Activated naive CD4-positive, alpha-beta T cell treated with anti-CD3 and anti-CD28 coated beads, Interleukin-2, amount 50 U/mL, for 24 hours (primary cell): ENCODE data around the gene CHD6.

Source experiments
- H3K27ac Mint-ChIP-seq: one replicate; pipeline ENCODE4 v1.8.0; 2021; ENCODE audit warnings: mild to moderate bottlenecking, mixed read lengths
- H3K27me3 Mint-ChIP-seq: one replicate; pipeline ENCODE4 v1.8.0; 2021; ENCODE audit warnings: mixed read lengths
- H3K36me3 Mint-ChIP-seq: one replicate; pipeline ENCODE4 v1.8.0; 2021; ENCODE audit warnings: mixed read lengths
- H3K4me1 Mint-ChIP-seq: one replicate; pipeline ENCODE4 v1.8.0; 2021; ENCODE audit warnings: mixed read lengths
- H3K4me3 Mint-ChIP-seq: one replicate; pipeline ENCODE4 v1.8.0; 2021; ENCODE audit warnings: mild to moderate bottlenecking, mixed read lengths
- H3K9me3 Mint-ChIP-seq: one replicate; pipeline ENCODE4 v1.8.0; 2021; ENCODE audit warnings: mixed read lengths

CHD6 gene

GRCh38 chr20:41386502-41387427 is 231.4 kb downstream of the CHD6 start:
- peaks cover 3% of the 10 kb centered on the region for H3K27me3 Mint-ChIP-seq
- H3K4me3 Mint-ChIP-seq: no peak overlapping the region
- no peaks in the 10 kb centered on the region for H3K4me1 Mint-ChIP-seq
- no peaks in the 10 kb centered on the region for H3K9me3 Mint-ChIP-seq
- H3K27ac Mint-ChIP-seq: no peak overlapping the region
- no peaks in the 10 kb centered on the region for H3K36me3 Mint-ChIP-seq

- Mint-ChIP-seq H3K27ac (no peak overlapping the region), H3K27me3 (peaks cover 10% of the 10 kb centered on the region)
Observed at GRCh38 chr20:41382791-41383305, 235.3 kb downstream of the CHD6 start.

GRCh38 chr20:41380551-41381193 is 237.5 kb downstream of the CHD6 start:
- Mint-ChIP-seq H3K27me3 (peaks cover 18% of the 10 kb centered on the region), H3K36me3 (no peaks in the 10 kb centered on the region), H3K9me3 (no peaks in the 10 kb centered on the region), H3K27ac (no peak overlapping the region), H3K4me3 (no peak overlapping the region), H3K4me1 (peaks cover 10% of the 10 kb centered on the region)

More at GRCh38 chr20:41382791-41383305, 235.3 kb downstream of the CHD6 start:
- no peak overlapping the region for H3K4me3 Mint-ChIP-seq
- H3K9me3 Mint-ChIP-seq: no peaks in the 10 kb centered on the region
- peaks cover 10% of the 10 kb centered on the region for H3K4me1 Mint-ChIP-seq
- no peaks in the 10 kb centered on the region for H3K36me3 Mint-ChIP-seq

DNA sequence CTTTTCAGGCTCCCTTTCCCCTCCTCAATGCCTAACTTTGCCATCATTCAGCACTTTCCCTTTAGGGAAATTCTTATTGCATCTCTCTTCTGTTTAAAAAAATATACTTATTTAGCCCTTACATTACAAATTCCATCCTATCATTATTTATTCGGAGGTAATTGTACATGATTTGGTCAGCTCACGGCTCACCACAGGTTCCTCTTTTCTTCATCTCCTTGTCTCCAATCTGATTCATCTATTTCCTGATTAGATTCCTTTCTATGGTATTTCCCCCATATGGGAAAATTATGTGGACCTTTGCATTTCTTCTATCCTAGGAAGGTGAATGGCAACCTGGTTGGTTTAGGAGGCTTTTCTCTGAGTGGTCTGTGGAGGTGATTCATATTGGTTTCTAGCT is 238.6 kb downstream of the CHD6 start:
- Mint-ChIP-seq H3K27me3 (peaks cover 18% of the 10 kb centered on the region), H3K4me1 (peaks cover 10% of the 10 kb centered on the region), H3K9me3 (no peaks in the 10 kb centered on the region), H3K36me3 (no peaks in the 10 kb centered on the region), H3K4me3 (no peak overlapping the region), H3K27ac (no peak overlapping the region)

DNA sequence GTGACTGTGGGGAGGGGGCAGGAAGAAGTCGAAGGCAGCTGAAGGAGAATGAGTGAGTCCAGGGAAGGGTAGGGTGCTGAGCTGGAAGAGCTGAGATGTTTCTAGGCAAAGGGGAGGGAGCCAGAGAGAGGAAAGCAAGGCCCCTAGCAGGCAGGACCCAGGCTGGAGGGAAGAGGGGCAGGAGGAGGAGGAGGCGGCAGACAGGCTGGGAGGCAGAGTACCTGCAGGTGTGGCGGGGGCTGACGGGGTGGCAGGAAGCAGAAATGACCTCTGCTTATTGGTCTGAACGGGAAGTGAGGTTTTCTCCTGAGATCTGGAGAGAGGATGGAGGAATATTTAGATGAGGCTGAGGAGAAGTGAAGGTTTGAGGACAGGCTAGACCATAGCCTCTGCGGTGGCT is 240.9 kb downstream of the CHD6 start:
- H3K27me3 Mint-ChIP-seq: peaks cover 18% of the 10 kb centered on the region
- no peak overlapping the region for H3K27ac Mint-ChIP-seq
- H3K4me3 Mint-ChIP-seq: no peak overlapping the region
- no peaks in the 10 kb centered on the region for H3K9me3 Mint-ChIP-seq
- H3K36me3 Mint-ChIP-seq: peaks cover 5% of the 10 kb centered on the region
- H3K4me1 Mint-ChIP-seq: peaks cover 10% of the 10 kb centered on the region

DNA sequence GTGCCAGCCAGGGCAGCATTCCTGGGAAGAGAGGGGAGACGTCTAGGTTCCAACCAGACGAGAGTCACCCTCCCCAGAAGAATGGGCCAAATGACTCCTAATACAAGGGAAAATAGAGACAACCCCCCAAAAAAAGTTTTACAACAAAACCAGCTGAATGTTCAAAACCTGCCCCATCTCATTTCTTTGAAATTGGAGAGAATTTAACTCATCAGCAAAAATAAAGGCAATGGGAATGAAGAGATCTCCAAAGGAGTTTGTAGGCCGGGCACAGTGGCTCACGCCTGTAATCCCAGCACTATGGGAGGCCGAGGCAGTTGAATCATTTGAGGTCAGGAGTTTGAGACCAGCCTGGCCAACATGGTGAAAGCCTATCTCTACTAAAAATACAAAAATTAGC is 241.8 kb downstream of the CHD6 start:
- peaks cover 7% of the 10 kb centered on the region for H3K36me3 Mint-ChIP-seq
- H3K27me3 Mint-ChIP-seq: peaks cover 18% of the 10 kb centered on the region
- no peaks in the 10 kb centered on the region for H3K9me3 Mint-ChIP-seq
- H3K4me3 Mint-ChIP-seq: no peak overlapping the region
- no peak overlapping the region for H3K27ac Mint-ChIP-seq
- H3K4me1 Mint-ChIP-seq: peaks cover 10% of the 10 kb centered on the region

- H3K27me3 Mint-ChIP-seq: peaks cover 20% of the 10 kb centered on the region
- peaks cover 9% of the 10 kb centered on the region for H3K4me1 Mint-ChIP-seq
Observed at GRCh38 chr20:41375846-41376245, 242.3 kb downstream of the CHD6 start.

GRCh38 chr20:41373931-41374920 is 244.0 kb downstream of the CHD6 start:
- Mint-ChIP-seq H3K4me1 (no peaks in the 10 kb centered on the region), H3K36me3 (peaks cover 9% of the 10 kb centered on the region), H3K27ac (no peak overlapping the region), H3K9me3 (no peaks in the 10 kb centered on the region), H3K4me3 (no peak overlapping the region), H3K27me3 (peaks cover 14% of the 10 kb centered on the region)

More at GRCh38 chr20:41375846-41376245, 242.3 kb downstream of the CHD6 start:
- Mint-ChIP-seq H3K9me3 (no peaks in the 10 kb centered on the region), H3K27ac (no peak overlapping the region), H3K4me3 (no peak overlapping the region), H3K36me3 (peaks cover 9% of the 10 kb centered on the region)

DNA sequence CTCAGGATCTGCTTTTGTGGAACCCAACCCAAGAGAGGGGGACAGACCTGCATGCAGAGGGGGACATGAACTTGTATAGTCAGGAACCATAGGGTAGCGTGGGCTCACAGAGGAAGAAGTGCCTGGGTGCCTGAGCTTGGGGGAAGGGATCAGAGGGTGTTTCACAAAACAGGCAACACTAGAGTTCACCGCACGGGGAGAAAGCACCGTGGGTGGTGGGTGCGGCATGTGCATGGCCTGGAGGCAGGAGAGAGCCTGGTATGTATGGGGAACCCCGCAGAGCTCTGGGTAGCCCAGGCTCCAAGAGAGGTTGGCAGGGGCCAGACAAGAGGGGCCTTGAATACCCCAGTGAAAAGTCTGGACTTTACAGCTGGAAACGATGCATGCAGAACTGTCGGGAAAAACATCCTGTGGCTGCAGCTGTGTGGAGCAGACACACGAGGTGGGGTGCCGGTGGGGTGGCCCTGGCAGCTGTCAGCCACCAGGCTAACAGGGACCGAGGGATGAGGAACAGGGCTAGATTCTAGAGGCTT is 244.9 kb downstream of the CHD6 start:
- Mint-ChIP-seq H3K27me3 (peaks cover 17% of the 10 kb centered on the region), H3K4me1 (no peaks in the 10 kb centered on the region), H3K4me3 (no peak overlapping the region), H3K27ac (no peak overlapping the region), H3K36me3 (peaks cover 9% of the 10 kb centered on the region), H3K9me3 (no peaks in the 10 kb centered on the region)

- H3K4me3 Mint-ChIP-seq: no peak overlapping the region
- peaks cover 17% of the 10 kb centered on the region for H3K27me3 Mint-ChIP-seq
- no peak overlapping the region for H3K27ac Mint-ChIP-seq
- peaks cover 9% of the 10 kb centered on the region for H3K36me3 Mint-ChIP-seq
- peaks cover 8% of the 10 kb centered on the region for H3K4me1 Mint-ChIP-seq
- H3K9me3 Mint-ChIP-seq: no peaks in the 10 kb centered on the region
Observed at GRCh38 chr20:41371371-41371770, 246.8 kb downstream of the CHD6 start.

DNA sequence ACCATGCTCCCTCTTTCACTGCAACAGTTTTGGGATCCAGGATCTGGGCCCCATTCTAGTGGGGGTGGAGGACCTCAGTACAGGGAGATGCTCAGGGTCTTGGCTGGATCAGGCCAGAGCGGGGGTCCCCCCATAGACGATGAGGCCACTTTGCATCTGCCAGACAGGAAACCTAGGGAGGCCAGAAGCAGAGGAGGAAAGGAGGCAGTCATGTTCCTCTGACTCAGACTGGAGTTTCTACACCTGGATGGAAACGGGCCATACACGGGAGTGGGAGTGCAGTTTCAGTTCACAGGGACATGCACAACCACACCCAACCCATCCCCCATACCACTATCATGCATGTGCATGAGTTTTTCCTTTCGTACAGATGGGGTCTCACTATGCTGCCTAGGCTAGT is 248.0 kb downstream of the CHD6 start:
- Mint-ChIP-seq H3K27ac (no peak overlapping the region), H3K4me1 (peaks cover 8% of the 10 kb centered on the region), H3K27me3 (peaks cover 21% of the 10 kb centered on the region), H3K36me3 (peaks cover 9% of the 10 kb centered on the region), H3K9me3 (no peaks in the 10 kb centered on the region), H3K4me3 (no peak overlapping the region)

DNA sequence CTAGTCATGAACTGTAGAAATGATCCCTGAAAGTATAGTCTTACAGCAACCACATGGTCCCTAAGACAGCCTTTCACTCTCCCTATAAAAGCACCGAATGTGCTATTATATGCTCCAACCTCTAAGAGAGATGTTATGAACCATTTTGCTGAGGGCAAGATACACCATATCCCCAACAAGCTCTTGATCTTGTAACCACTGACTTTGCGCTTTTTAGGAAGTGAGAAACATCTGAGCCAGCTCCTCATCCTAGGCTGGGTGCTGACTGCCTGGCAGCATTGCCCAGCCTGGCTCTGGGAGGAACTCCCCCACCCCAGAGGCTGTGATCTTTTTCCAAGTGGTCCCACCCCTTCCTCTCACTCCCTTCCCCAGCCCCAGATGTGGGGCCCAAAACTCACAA is 248.5 kb downstream of the CHD6 start:
- H3K36me3 Mint-ChIP-seq: peaks cover 9% of the 10 kb centered on the region
- H3K4me3 Mint-ChIP-seq: no peak overlapping the region
- no peaks in the 10 kb centered on the region for H3K9me3 Mint-ChIP-seq
- peaks cover 23% of the 10 kb centered on the region for H3K27me3 Mint-ChIP-seq
- peaks cover 8% of the 10 kb centered on the region for H3K4me1 Mint-ChIP-seq
- no peak overlapping the region for H3K27ac Mint-ChIP-seq

DNA sequence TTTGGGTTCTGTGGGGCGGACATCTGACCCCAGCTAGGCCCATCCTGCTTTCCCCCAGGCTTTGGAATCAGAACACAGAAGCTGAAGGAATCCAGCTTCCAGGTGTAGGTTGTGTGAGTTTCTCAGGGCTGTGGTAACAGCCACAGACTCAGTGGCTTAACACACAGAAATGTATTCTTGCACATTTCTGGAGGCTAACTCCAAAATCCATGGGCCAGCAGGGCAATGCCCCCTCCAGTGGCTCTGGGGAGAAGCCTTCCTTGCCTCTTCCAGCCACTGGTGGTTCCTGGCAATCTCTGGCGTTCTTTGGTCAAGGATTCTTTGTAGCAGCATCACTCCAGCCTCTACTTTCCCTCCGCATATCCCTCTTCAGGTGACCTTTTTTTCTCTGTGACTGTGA is 250.2 kb downstream of the CHD6 start:
- Mint-ChIP-seq H3K4me3 (no peak overlapping the region), H3K9me3 (no peaks in the 10 kb centered on the region), H3K27ac (no peak overlapping the region), H3K27me3 (peaks cover 22% of the 10 kb centered on the region), H3K4me1 (peaks cover 8% of the 10 kb centered on the region), H3K36me3 (peaks cover 9% of the 10 kb centered on the region)

- Mint-ChIP-seq H3K27me3 (peaks cover 22% of the 10 kb centered on the region), H3K9me3 (no peaks in the 10 kb centered on the region), H3K27ac (no peak overlapping the region), H3K4me3 (peak overlapping the region; percentile 73), H3K4me1 (peaks cover 8% of the 10 kb centered on the region), H3K36me3 (peaks cover 5% of the 10 kb centered on the region)
Observed at GRCh38 chr20:41367393-41367695, 250.8 kb downstream of the CHD6 start.
